ENCODE results near the gene CALN1.
A peak's percentile ranks its signal among the peaks of the same experiment; 100 is the strongest.

CALN1 gene

GRCh38 chr7:71753236-71753635 lies 658.9 kb downstream of the CALN1 start:
- no peaks in the 10 kb centered on the region for H3K9me3 ChIP-seq (ENCODE audit: control insufficient read depth, insufficient read depth, low read depth, low read length)
- H3K4me1 ChIP-seq (ENCODE audit: control insufficient read depth, insufficient read depth, low read length), result no peaks in the 10 kb centered on the region
- no peaks in the 10 kb centered on the region for H3K36me3 ChIP-seq (ENCODE audit: control insufficient read depth in 2 of 2, insufficient read depth in 1 of 2, low read length in 2 of 2)
- ChIA-PET CTCF (no interaction called here), POLR2A (no interaction called here)
- H3K27ac ChIP-seq (ENCODE audit: extremely low read depth, low read depth, low read length), result no peak overlapping the region
- H3K4me3 ChIP-seq (ENCODE audit: low read depth, low read length), result no peak overlapping the region
- TF ChIP-seq ZNF366 (tag by site-specific recombination; conservative IDR thresholded peaks at IDR 0.05) (peak; percentile 53; the same call in 1 of the 2 replicates), ZNF768 (tag by site-specific recombination; IDR thresholded peaks at IDR 0.05) (no peak), PRDM1 (tag by site-specific recombination; IDR thresholded peaks at IDR 0.05) (peak; percentile 93)

- no peaks in the 10 kb centered on the region for H3K36me3 ChIP-seq (ENCODE audit: control insufficient read depth in 2 of 2, insufficient read depth in 1 of 2, low read length in 2 of 2)
- ChIA-PET POLR2A (no interaction called here), CTCF (interaction anchor here (0.6 to 1.7 kb wide), 9 partner anchors 10 to 732 kb away, joined by 3 to 8 read pairs (median 3); no protein-coding TSS in a partner anchor)
- no peaks in the 10 kb centered on the region for H3K4me1 ChIP-seq (ENCODE audit: control insufficient read depth, insufficient read depth, low read length)
- no peak overlapping the region for H3K4me3 ChIP-seq (ENCODE audit: low read depth, low read length)
- no peak for TF ChIP-seq ZNF488 (tag by site-specific recombination; IDR thresholded peaks at IDR 0.05)
- no peak for TF ChIP-seq HOXC10 (CRISPR knock-in tag; IDR thresholded peaks at IDR 0.05)
- TF ChIP-seq ZBTB26 (tag by site-specific recombination; optimal IDR thresholded peaks at IDR 0.05), result peak; percentile 41
- no peak for TF ChIP-seq TSHZ1 (tag by site-specific recombination; IDR thresholded peaks at IDR 0.05; ENCODE audit: borderline replicate concordance)
- TF ChIP-seq MZF1 (tag by site-specific recombination; IDR thresholded peaks at IDR 0.05; ENCODE audit: borderline replicate concordance), result no peak
- TF ChIP-seq ZNF654 (tag by site-specific recombination; IDR thresholded peaks at IDR 0.05; ENCODE audit: low read depth), result peak; percentile 47
- TF ChIP-seq ZNF132 (tag by site-specific recombination; IDR thresholded peaks at IDR 0.05; ENCODE audit: borderline replicate concordance), result no peak
- TF ChIP-seq ZBTB10 (tag by site-specific recombination; IDR thresholded peaks at IDR 0.05), result no peak
- TF ChIP-seq ZNF174 (tag by site-specific recombination; IDR thresholded peaks at IDR 0.05), result no peak
- TF ChIP-seq ZBTB20 (tag by site-specific recombination; IDR thresholded peaks at IDR 0.05), result no peak
- no peak for TF ChIP-seq BCL11A (tag by site-specific recombination; IDR thresholded peaks at IDR 0.05; ENCODE audit: low read depth)
- TF ChIP-seq ZNF184 (tag by site-specific recombination; IDR thresholded peaks at IDR 0.05), result no peak
- no peak for TF ChIP-seq ZNF394 (tag by site-specific recombination; IDR thresholded peaks at IDR 0.05; ENCODE audit: borderline replicate concordance)
- no peak for TF ChIP-seq RBAK (tag by site-specific recombination; IDR thresholded peaks at IDR 0.05)
- no peak for TF ChIP-seq ZNF518A (tag by site-specific recombination; conservative IDR thresholded peaks at IDR 0.05; ENCODE audit: low read depth)
- TF ChIP-seq ZNF768 (tag by site-specific recombination; IDR thresholded peaks at IDR 0.05), result no peak
- peak; percentile 55; the same call in 1 of the 2 replicates for TF ChIP-seq GLIS1 (tag by site-specific recombination; IDR thresholded peaks at IDR 0.05)
- TF ChIP-seq ZNF10 (tag by site-specific recombination; IDR thresholded peaks at IDR 0.05), result no peak
- no peaks in the 10 kb centered on the region for H3K9me3 ChIP-seq (ENCODE audit: control insufficient read depth, insufficient read depth, low read depth, low read length)
- H3K27ac ChIP-seq (ENCODE audit: extremely low read depth, low read depth, low read length), result no peak overlapping the region
Observed at GRCh38 chr7:71752171-71752935, 659.8 kb downstream of the CALN1 start.
